PC-9 (cell line): ENCODE data around the gene SLAMF8. TPM values are rescaled to one million over a fixed set of nuclear protein-coding genes. Genes with fewer than 3 reads are reported as not detected.

Experiments
- BruUV-seq: library from RNA; stranded (reverse); fragments of 400-500 nt; replicated peaks from 2 replicates; lab custom pipeline; 2021; lab: Mats Ljungman, UMichigan
- CTCF ChIA-PET: fragments of 300-600 bp; sonication (Branson Sonifier 250); formaldehyde crosslinking; loops from one replicate; lab custom pipeline; 2022; ENCODE audit warnings: antibody characterized with exemption; lab: Charles Lee
- POLR2A ChIA-PET: fragments of 300-600 bp; sonication (Branson Sonifier 250); formaldehyde crosslinking; loops from one replicate; lab custom pipeline; 2022; ENCODE audit warnings: antibody characterized with exemption; ENCODE audit not compliant: unreplicated experiment; lab: Charles Lee
- DNase-seq, 2 experiments: peaks; one replicate each; pipeline versions ENCODE4 v3.0.0 to v3.0.0-alpha.2; 2015 to 2022; ENCODE audit warnings: mixed read lengths in 1 of 2
- H2AFZ ChIP-seq: fragments of 200-600 bp; sonication (generic); 2 replicates; pipeline ENCODE4 v1.8.1; 2017; ENCODE audit warnings: antibody characterized with exemption
- H3F3A ChIP-seq: fragments of 200-600 bp; sonication (generic); 2 replicates; pipeline ENCODE4 v1.8.1; 2017; ENCODE audit warnings: antibody characterized with exemption, mild to moderate bottlenecking, low read depth; ENCODE audit not compliant: insufficient read depth
- H3K27ac ChIP-seq: fragments of 200-600 bp; sonication (generic); 2 replicates; pipeline ENCODE4 v1.6.1; 2016; ENCODE audit warnings: mixed run types
- H3K27me3 ChIP-seq: fragments of 200-600 bp; sonication (generic); 2 replicates; pipeline ENCODE4 v1.6.1; 2016; ENCODE audit warnings: low read depth, mixed run types; ENCODE audit not compliant: insufficient read depth
- H3K36me3 ChIP-seq: fragments of 200-600 bp; sonication (generic); 2 replicates; pipeline ENCODE4 v1.6.1; 2016; ENCODE audit warnings: low read depth, mixed run types
- H3K4me1 ChIP-seq: fragments of 200-600 bp; sonication (generic); replicated peaks from 2 replicates; pipeline ENCODE4 v1.6.1; 2016; ENCODE audit warnings: mixed run types; ENCODE audit not compliant: insufficient read depth
- H3K4me2 ChIP-seq: fragments of 200-600 bp; sonication (generic); 2 replicates; pipeline ENCODE4 v1.6.1; 2017; ENCODE audit warnings: mixed run types
- H3K4me3 ChIP-seq: fragments of 200-600 bp; sonication (generic); 2 replicates; pipeline ENCODE4 v1.6.1; 2016; ENCODE audit warnings: mixed run types
- H3K79me2 ChIP-seq: fragments of 200-600 bp; sonication (generic); 2 replicates; pipeline ENCODE4 v1.6.1; 2017; ENCODE audit warnings: low read depth, mixed run types
- H3K9me2 ChIP-seq: fragments of 200-600 bp; sonication (generic); 2 replicates; pipeline ENCODE4 v1.8.1; 2017; ENCODE audit warnings: mild to moderate bottlenecking; ENCODE audit not compliant: insufficient read depth
- H3K9me3 ChIP-seq: fragments of 200-600 bp; sonication (generic); 2 replicates; pipeline ENCODE4 v1.8.1; 2016; ENCODE audit warnings: low read depth; ENCODE audit not compliant: insufficient read depth
- H4K20me1 ChIP-seq: fragments of 200-600 bp; sonication (generic); 2 replicates; pipeline ENCODE4 v1.8.1; 2017; ENCODE audit not compliant: insufficient read depth
- EZH2 ChIP-seq: fragments of 200-600 bp; sonication (generic); IDR thresholded peaks from 2 replicates; pipeline ENCODE4 v1.8.0; 2017; ENCODE audit warnings: antibody characterized with exemption, low read depth
- intact Hi-C: fragments of 100-400 bp; cut with micrococcal nuclease; formaldehyde crosslinking; loops from one replicate; pipeline ENCODE4 v1.10.0; 2022; ENCODE audit not compliant: unreplicated experiment
- total RNA-seq: library from RNA; stranded (reverse); gene quantifications from 2 replicates; pipeline ENCODE4 v1.2.3, GENCODE V29; 2021
- TF ChIP-seq, protein P1 (sequence below): fragments of 200-600 bp; sonication (generic); conservative IDR thresholded peaks from 2 replicates; pipeline ENCODE4 v1.6.1; 2017; ENCODE audit warnings: mixed run types, antibody characterized with exemption, mild to moderate bottlenecking, moderate library complexity

The SLAMF8 gene
- total RNA-seq, 1 experiment from 2014 or later, result not detected

DNA sequence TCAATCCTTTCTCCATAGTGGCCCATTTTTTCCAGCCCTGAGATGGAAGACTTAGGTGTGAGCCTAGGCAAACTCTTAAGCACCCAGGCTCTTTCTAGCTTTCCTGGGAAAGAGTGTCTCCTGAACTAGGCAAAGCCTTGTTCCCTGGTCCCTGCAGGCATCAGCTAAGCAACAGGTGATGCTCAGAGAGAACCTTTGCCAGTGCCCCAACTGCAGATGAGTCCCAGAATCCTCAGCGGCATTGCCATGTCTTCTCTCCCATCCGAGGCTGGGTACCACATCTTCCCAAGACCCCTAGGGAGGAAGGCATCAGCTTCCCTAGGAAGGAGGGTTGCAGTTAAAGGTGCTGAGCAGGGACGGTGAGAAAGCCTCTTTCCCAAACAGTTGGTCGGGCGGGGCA lies 44.0 kb downstream of the SLAMF8 start:
- no TSS peak for BruUV-seq

DNA sequence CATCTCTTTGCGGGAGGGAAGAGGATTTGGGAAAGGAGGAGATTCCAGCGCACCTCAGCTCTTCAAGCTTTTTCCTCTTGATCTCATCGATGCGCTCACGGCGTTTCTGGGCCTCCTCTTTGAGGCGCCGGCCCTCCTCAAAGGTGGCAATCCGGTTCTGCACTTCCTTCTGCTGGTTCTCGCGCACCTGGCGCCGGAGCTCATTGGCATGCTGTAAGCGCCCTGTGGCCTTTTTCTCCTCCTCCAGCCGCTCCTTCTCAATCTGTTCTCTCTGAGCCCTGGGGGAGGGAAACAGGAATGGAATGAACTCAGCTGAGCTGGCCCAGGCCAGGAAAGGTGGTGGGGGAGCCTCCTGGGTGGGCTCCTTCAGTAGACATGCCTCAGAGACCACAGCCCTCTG lies 46.2 kb downstream of the SLAMF8 start:
- TF ChIP-seq EZH2, result no peak
- TF ChIP-seq, protein P1, sequence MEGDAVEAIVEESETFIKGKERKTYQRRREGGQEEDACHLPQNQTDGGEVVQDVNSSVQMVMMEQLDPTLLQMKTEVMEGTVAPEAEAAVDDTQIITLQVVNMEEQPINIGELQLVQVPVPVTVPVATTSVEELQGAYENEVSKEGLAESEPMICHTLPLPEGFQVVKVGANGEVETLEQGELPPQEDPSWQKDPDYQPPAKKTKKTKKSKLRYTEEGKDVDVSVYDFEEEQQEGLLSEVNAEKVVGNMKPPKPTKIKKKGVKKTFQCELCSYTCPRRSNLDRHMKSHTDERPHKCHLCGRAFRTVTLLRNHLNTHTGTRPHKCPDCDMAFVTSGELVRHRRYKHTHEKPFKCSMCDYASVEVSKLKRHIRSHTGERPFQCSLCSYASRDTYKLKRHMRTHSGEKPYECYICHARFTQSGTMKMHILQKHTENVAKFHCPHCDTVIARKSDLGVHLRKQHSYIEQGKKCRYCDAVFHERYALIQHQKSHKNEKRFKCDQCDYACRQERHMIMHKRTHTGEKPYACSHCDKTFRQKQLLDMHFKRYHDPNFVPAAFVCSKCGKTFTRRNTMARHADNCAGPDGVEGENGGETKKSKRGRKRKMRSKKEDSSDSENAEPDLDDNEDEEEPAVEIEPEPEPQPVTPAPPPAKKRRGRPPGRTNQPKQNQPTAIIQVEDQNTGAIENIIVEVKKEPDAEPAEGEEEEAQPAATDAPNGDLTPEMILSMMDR, result no peak
- no peak overlapping the region for H3K4me3 ChIP-seq
- H3K9me2 ChIP-seq, result no peaks in the 10 kb centered on the region
- H3K79me2 ChIP-seq, result no peaks in the 10 kb centered on the region
- no TSS peak for BruUV-seq
- ChIA-PET CTCF (no interaction called here), POLR2A (no interaction called here)
- H3F3A ChIP-seq, result peaks cover 8% of the 10 kb centered on the region; the same call in 1 of the 2 replicates
- H2AFZ ChIP-seq, result no peak overlapping the region
- no peak overlapping the region for H3K4me2 ChIP-seq
- intact Hi-C loops, result no loop called here
- H3K27me3 ChIP-seq, result no peaks in the 10 kb centered on the region
- H3K4me1 ChIP-seq, result peaks cover 19% of the 10 kb centered on the region
- no peaks in the 10 kb centered on the region for H4K20me1 ChIP-seq
- no peak overlapping the region for H3K27ac ChIP-seq
- no peaks in the 10 kb centered on the region for H3K36me3 ChIP-seq
- DNase-seq, result no peak
- no peaks in the 10 kb centered on the region for H3K9me3 ChIP-seq

More for the DNA sequence above, 44.0 kb downstream of the SLAMF8 start:
- CTCF ChIA-PET, result no interaction called here
- Histone ChIP-seq H3K36me3 (no peaks in the 10 kb centered on the region), H3K9me2 (no peaks in the 10 kb centered on the region), H3K4me3 (no peak overlapping the region), H3K27ac (no peak overlapping the region), H4K20me1 (no peaks in the 10 kb centered on the region), H3K79me2 (no peaks in the 10 kb centered on the region), H2AFZ (no peak overlapping the region), H3K9me3 (no peaks in the 10 kb centered on the region), H3K4me1 (peaks cover 17% of the 10 kb centered on the region), H3K27me3 (no peaks in the 10 kb centered on the region), H3F3A (peaks cover 8% of the 10 kb centered on the region; the same call in 1 of the 2 replicates), H3K4me2 (no peak overlapping the region)
- no peak for TF ChIP-seq EZH2
- TF ChIP-seq, protein P1, result no peak
- intact Hi-C loops, result no loop called here
- DNase-seq, result no peak
- POLR2A ChIA-PET, result no interaction called here

DNA sequence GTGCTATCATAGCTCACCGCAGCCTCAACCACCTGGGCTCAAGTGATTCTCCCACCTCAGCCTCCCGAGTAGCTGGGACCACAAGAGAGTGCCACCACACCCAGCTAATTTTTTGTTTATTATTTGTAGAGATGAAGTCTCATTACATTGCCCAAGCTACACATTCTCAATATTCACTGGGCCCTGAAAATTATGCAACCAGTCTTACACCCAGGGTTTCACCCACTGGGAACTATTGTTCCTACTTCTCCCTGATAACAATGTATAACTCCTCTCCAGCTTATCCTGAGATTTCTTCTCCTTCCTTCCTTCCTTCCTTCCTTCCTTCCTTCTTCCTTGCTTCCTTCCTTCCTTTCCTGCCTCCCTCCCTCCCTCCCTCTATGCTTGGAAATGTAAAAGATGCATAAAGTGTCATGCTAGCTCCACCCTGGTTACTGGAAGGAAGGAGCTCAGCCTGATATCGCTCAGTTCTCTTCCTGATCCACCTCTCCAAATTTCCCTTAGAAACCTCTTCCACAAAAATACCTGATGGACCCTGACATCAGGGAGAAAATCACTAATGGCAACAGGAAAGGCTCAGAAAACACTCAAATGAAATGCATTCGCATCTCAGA lies 47.0 kb downstream of the SLAMF8 start:
- Histone ChIP-seq H4K20me1 (no peaks in the 10 kb centered on the region), H3K9me3 (no peaks in the 10 kb centered on the region), H3K4me1 (peaks cover 23% of the 10 kb centered on the region), H3K36me3 (no peaks in the 10 kb centered on the region), H2AFZ (no peak overlapping the region), H3K27me3 (no peaks in the 10 kb centered on the region), H3K4me3 (no peak overlapping the region), H3K79me2 (no peaks in the 10 kb centered on the region), H3K4me2 (no peak overlapping the region), H3K27ac (no peak overlapping the region), H3F3A (peaks cover 11% of the 10 kb centered on the region; the same call in 1 of the 2 replicates), H3K9me2 (no peaks in the 10 kb centered on the region)
- intact Hi-C loops, result no loop called here
- ChIA-PET CTCF (no interaction called here), POLR2A (no interaction called here)
- TF ChIP-seq, protein P1, result no peak
- TF ChIP-seq EZH2, result no peak
- no TSS peak for BruUV-seq
- DNase-seq, result no peak
